Body of pancreas (tissue), 4 donors: ENCODE data around the gene CRIM1. TPM values are rescaled to one million over a fixed set of nuclear protein-coding genes. Genes with fewer than 3 reads are reported as not detected.

Experiments
- ATAC-seq: fragments of 150-250 bp; one replicate; pipeline ENCODE4 v1.9.1; 2016
- DNase-seq, 4 donors: peaks; one replicate each; pipeline ENCODE4 v3.0.0-alpha.2; 2019
- H3K27ac ChIP-seq, 4 donors: fragments of 200-600 bp; sonication (generic); 1 replicate in 3 of 4; 2 replicates in 1 of 4; pipeline versions ENCODE4 v1.5.1 to v1.6.1; 2016 to 2019; ENCODE audit warnings: mild to moderate bottlenecking in 1 of 4, mixed read lengths in 1 of 4, moderate library complexity in 1 of 4
- H3K27me3 ChIP-seq, 2 donors: fragments of 200-600 bp; sonication (generic); one replicate each; pipeline ENCODE4 v1.6.0; 2016; ENCODE audit warnings: mild to moderate bottlenecking in 1 of 2
- H3K36me3 ChIP-seq, 2 donors: fragments of 200-600 bp; sonication (generic); replicated peaks in 1 of 2; 2 replicates each; pipeline ENCODE4 v1.5.1; 2016; ENCODE audit warnings: low read depth in 2 of 2; ENCODE audit not compliant: insufficient read depth in 1 of 2
- H3K4me1 ChIP-seq: fragments of 200-600 bp; sonication (generic); one replicate; pipeline ENCODE4 v1.6.0; 2016
- H3K4me3 ChIP-seq, 2 donors: fragments of 200-600 bp; sonication (generic); 1 replicate in 1 of 2; 2 replicates in 1 of 2; pipeline ENCODE4 v1.5.1; 2016 to 2019
- H3K9me3 ChIP-seq, 3 donors: fragments of 200-600 bp; sonication (generic); 1 replicate in 2 of 3; 2 replicates in 1 of 3; pipeline ENCODE4 v1.5.1; 2016
- POLR2A ChIP-seq, 3 donors: fragments of 450-650 bp; IDR thresholded peaks; one replicate each; pipeline ENCODE4 v1.6.1; 2016; ENCODE audit warnings: antibody characterized with exemption in 3 of 3, mild to moderate bottlenecking in 2 of 3
- WGBS, 2 donors: methylation state at CpG; one replicate each; pipeline ENCODE4 v1.1.5; 2017; 5-methylcytosine and 5-hydroxymethylcytosine counted together
- intact Hi-C: fragments of 100-400 bp; cut with DNase I; formaldehyde crosslinking; loops from one replicate; pipeline ENCODE4 v1.15.1; 2023
- total RNA-seq, 2 donors: library from RNA; depleted of rRNA; stranded (reverse); fragments of >200 nt; gene quantifications; one replicate each; pipeline ENCODE4 v1.1.0, GENCODE V29; 2016
- TF ChIP-seq, protein P1 (sequence below), 7 experiments: fragments of 450-650 bp in 4 of 7; fragments of 200-600 bp in 3 of 7; sonication (generic) in 3 of 7; IDR thresholded peaks; one replicate each; pipeline ENCODE4 v1.5.1; 2016 to 2019; ENCODE audit warnings: antibody characterized with exemption in 7 of 7

CRIM1 gene
- total RNA-seq, 2 donors from 2014 or later = 41.5 to 64.6 TPM

DNA sequence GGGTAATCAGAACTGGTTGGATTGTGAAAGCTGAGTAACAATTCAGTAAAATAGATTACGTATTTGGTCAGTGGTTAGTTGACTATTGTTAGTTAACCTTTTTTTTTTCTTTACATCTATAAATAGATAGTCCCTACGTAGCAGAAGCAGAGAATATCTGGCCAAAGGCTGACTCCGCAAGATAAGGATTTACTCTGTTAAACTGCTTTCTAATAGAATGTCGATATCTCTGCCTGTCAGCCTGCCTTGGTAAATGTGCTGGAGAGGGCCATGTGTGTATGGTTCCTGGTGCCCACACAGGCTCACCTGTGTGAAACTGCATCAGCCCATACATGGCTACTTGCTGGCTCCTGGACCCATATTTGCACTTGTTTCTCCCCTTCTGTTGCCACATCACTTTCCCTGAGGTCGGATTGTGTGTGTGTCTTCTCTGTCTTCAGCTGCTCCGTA lies 94.4 kb downstream of the CRIM1 start:
- Histone ChIP-seq H3K27me3 (no peaks in the 10 kb centered on the region), H3K9me3 (no peaks in the 10 kb centered on the region), H3K4me1 (no peaks in the 10 kb centered on the region), H3K27ac (peak overlapping the region in 2 of 4 donors; percentile 35 to 48), H3K36me3 (no peaks in the 10 kb centered on the region), H3K4me3 (no peak overlapping the region)
- no peak for TF ChIP-seq POLR2A (IDR thresholded peaks at IDR 0.05)
- TF ChIP-seq, protein P1, sequence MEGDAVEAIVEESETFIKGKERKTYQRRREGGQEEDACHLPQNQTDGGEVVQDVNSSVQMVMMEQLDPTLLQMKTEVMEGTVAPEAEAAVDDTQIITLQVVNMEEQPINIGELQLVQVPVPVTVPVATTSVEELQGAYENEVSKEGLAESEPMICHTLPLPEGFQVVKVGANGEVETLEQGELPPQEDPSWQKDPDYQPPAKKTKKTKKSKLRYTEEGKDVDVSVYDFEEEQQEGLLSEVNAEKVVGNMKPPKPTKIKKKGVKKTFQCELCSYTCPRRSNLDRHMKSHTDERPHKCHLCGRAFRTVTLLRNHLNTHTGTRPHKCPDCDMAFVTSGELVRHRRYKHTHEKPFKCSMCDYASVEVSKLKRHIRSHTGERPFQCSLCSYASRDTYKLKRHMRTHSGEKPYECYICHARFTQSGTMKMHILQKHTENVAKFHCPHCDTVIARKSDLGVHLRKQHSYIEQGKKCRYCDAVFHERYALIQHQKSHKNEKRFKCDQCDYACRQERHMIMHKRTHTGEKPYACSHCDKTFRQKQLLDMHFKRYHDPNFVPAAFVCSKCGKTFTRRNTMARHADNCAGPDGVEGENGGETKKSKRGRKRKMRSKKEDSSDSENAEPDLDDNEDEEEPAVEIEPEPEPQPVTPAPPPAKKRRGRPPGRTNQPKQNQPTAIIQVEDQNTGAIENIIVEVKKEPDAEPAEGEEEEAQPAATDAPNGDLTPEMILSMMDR (IDR thresholded peaks at IDR 0.05) = no peak
- DNase-seq (peak in 1 of 4 donors; percentile 5), ATAC-seq (peak; percentile 12)
- 27 to 33% methylated on average over 6 of the region's 6 CpGs for WGBS, 2 donors
- intact Hi-C loops = no loop called here

DNA sequence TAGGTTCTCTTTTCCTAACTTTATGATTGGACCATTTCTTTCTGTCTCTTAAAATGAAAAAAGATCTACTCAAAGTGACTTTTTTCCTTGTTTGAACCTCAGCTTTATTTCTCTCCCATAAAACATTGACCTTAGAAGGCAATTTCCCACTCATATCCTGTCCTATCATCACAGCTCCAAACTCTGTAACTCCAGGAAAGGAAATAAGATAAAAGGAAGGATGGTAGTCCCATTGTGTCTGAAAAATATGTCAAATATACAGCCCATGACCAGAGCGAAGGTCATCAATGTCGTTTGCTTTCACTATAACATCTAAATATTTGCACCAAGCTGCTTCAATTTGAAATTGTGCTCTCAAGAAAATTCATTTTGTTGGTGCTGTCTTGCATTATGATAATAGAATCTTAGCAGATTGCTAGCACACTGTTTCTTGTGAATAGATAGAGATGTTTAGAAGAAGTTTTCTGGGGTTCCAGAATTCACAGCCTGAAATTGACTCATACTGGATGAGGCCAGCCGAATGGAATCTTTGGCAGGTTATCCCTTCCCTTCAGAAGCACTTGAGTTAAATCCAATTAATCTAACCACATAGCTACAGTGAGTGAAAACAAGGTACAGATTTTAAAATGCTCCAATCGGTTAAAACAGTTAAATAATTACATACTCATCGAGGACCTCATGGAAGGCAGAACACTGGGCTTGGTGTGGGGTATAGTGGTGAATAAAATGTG lies 95.1 kb downstream of the CRIM1 start:
- intact Hi-C loops = no loop called here
- peak overlapping the region in 2 of 4 donors; percentile 35 to 48 for H3K27ac ChIP-seq
- DNase-seq (no peak), ATAC-seq (peak; percentile 40)
- WGBS, 2 donors = 52 to 57% methylated on average over 5 of the region's 5 CpGs
- no peaks in the 10 kb centered on the region for H3K27me3 ChIP-seq
- H3K4me1 ChIP-seq = no peaks in the 10 kb centered on the region
- TF ChIP-seq POLR2A (IDR thresholded peaks at IDR 0.05) = no peak
- TF ChIP-seq, protein P1 (IDR thresholded peaks at IDR 0.05) = no peak
- H3K36me3 ChIP-seq = no peaks in the 10 kb centered on the region
- no peak overlapping the region for H3K4me3 ChIP-seq
- no peaks in the 10 kb centered on the region for H3K9me3 ChIP-seq

DNA sequence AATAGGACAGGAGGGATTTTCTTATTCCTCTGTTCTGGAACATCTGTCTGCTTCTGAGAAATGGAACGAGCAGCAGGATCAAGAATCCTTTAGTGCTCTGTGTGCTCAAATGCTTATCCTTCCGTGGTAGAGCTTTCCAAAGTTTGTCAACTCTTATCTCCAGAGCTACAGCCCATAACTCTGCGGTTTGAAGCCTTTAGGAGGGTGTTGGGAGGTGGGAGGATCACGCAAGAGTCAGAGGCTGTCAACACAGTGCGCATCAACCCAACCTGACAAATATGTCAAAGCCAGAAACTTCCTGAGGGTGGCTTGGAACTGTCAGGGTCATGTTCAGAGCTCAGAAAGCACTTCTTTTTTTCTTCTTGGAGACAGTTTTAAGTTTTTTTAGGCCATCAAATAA lies 95.9 kb downstream of the CRIM1 start:
- 60 to 69% methylated on average over 5 of the region's 5 CpGs for WGBS, 2 donors
- no peak for DNase-seq
- intact Hi-C loops = no loop called here
- no peak overlapping the region for H3K27ac ChIP-seq
- TF ChIP-seq, protein P1 (IDR thresholded peaks at IDR 0.05) = no peak
- no peak for TF ChIP-seq POLR2A (IDR thresholded peaks at IDR 0.05)
- no peaks in the 10 kb centered on the region for H3K9me3 ChIP-seq
- H3K27me3 ChIP-seq = no peaks in the 10 kb centered on the region
- no peak overlapping the region for H3K4me3 ChIP-seq
- no peaks in the 10 kb centered on the region for H3K36me3 ChIP-seq
- ATAC-seq = no peak
- peaks cover 2% of the 10 kb centered on the region for H3K4me1 ChIP-seq

DNA sequence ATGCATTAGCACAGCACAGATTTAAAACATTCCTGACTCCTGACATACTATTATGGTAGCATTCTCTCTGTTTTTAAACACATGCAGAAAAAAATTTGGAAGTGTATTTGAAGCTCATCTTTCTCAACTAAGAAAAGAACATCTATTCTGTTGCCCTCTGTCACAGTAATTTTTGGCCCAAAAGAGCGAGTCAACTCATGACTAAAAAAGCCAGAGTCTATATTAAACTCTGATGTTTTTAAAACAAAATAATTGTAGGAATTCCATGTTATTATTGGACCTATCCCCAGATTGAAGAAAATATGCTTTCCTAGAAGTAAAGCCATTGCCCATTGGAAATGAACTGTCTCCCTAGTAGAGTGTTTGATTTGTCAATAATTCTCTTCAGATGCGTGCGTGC lies 96.7 kb downstream of the CRIM1 start:
- H3K27ac ChIP-seq = no peak overlapping the region

More for the DNA sequence above, 96.7 kb downstream of the CRIM1 start:
- intact Hi-C loops = no loop called here
- Histone ChIP-seq H3K4me3 (no peak overlapping the region), H3K9me3 (no peaks in the 10 kb centered on the region), H3K36me3 (no peaks in the 10 kb centered on the region), H3K27me3 (no peaks in the 10 kb centered on the region), H3K4me1 (peaks cover 5% of the 10 kb centered on the region)
- DNase-seq (no peak), ATAC-seq (no peak)
- TF ChIP-seq, protein P1 (IDR thresholded peaks at IDR 0.05) = no peak
- no peak for TF ChIP-seq POLR2A (IDR thresholded peaks at IDR 0.05)
- 55 to 81% methylated on average over 3 of the region's 3 CpGs for WGBS, 2 donors
